Activated CD4-positive, alpha-beta memory T cell treated with anti-CD3 and anti-CD28 coated beads, Interleukin-2, amount 10 ng/mL, durations not matched to agents 7 days and 5 days (primary cell): ENCODE results near the gene SHISA6. TPM values are rescaled to one million over a fixed set of nuclear protein-coding genes. Genes with fewer than 3 reads are reported as not detected.
"Not testable (repeated sequence)": the region's sequence is repeated elsewhere in the genome, so short reads cannot be mapped to it uniquely, and the experiment has no call there.

Source experiments
- CTCF ChIA-PET: fragments of 350-600 bp; sonication (Branson Sonifier 250); formaldehyde crosslinking; loops from one replicate; lab custom pipeline; 2021; ENCODE audit warnings: antibody characterized with exemption, inconsistent platforms; lab: Charles Lee
- POLR2A ChIA-PET: fragments of 350-600 bp; sonication (Branson Sonifier 250); formaldehyde crosslinking; loops from one replicate; lab custom pipeline; 2021; ENCODE audit warnings: antibody characterized with exemption; lab: Charles Lee
- DNase-seq: peaks from one replicate; pipeline ENCODE4 v3.0.0-alpha.2; 2020
- H3K27ac Mint-ChIP-seq: one replicate; pipeline ENCODE4 v1.8.0; 2021; ENCODE audit warnings: mild to moderate bottlenecking, mixed read lengths
- H3K27me3 Mint-ChIP-seq: one replicate; pipeline ENCODE4 v1.8.0; 2021; ENCODE audit warnings: mixed read lengths
- H3K36me3 Mint-ChIP-seq: one replicate; pipeline ENCODE4 v1.8.0; 2021; ENCODE audit warnings: low read depth, mixed read lengths
- H3K4me1 Mint-ChIP-seq: one replicate; pipeline ENCODE4 v1.8.0; 2021; ENCODE audit warnings: mixed read lengths
- H3K4me3 Mint-ChIP-seq: one replicate; pipeline ENCODE4 v1.8.0; 2021; ENCODE audit warnings: mild to moderate bottlenecking, mixed read lengths
- H3K9me3 Mint-ChIP-seq: one replicate; pipeline ENCODE4 v1.8.0; 2021; ENCODE audit warnings: mixed read lengths
- total RNA-seq, 2 experiments: library from RNA; stranded (reverse); gene quantifications; one replicate each; pipeline ENCODE4 v1.2.3, GENCODE V29; 2021

Gene SHISA6
- total RNA-seq, 2 experiments from 2014 or later, result not detected

- Mint-ChIP-seq H3K4me3 (no peak overlapping the region), H3K36me3 (no peaks in the 10 kb centered on the region), H3K4me1 (no peaks in the 10 kb centered on the region), H3K27me3 (no peaks in the 10 kb centered on the region), H3K27ac (no peak overlapping the region), H3K9me3 (peaks cover 19% of the 10 kb centered on the region)
- ChIA-PET POLR2A (no interaction called here), CTCF (no interaction called here)
- no peak for DNase-seq
Measured at GRCh38 chr17:11300201-11300600, 59.2 kb downstream of the SHISA6 start.

- DNase-seq, result no peak
- Mint-ChIP-seq H3K4me1 (no peaks in the 10 kb centered on the region), H3K27ac (no peak overlapping the region), H3K27me3 (no peaks in the 10 kb centered on the region), H3K36me3 (no peaks in the 10 kb centered on the region), H3K9me3 (peaks cover 19% of the 10 kb centered on the region), H3K4me3 (no peak overlapping the region)
- ChIA-PET POLR2A (no interaction called here), CTCF (no interaction called here)
Measured at GRCh38 chr17:11300738-11301137, 59.7 kb downstream of the SHISA6 start.

GRCh38 chr17:11301874-11302273 is 60.9 kb downstream of the SHISA6 start:
- DNase-seq, H3K4me1 Mint-ChIP-seq, CTCF ChIA-PET, H3K27ac Mint-ChIP-seq, H3K27me3 Mint-ChIP-seq, H3K4me3 Mint-ChIP-seq, H3K36me3 Mint-ChIP-seq, POLR2A ChIA-PET: not testable (repeated sequence)
- H3K9me3 Mint-ChIP-seq, result peaks cover 19% of the 10 kb centered on the region

- Mint-ChIP-seq H3K4me1 (no peaks in the 10 kb centered on the region), H3K27me3 (no peaks in the 10 kb centered on the region), H3K36me3 (no peaks in the 10 kb centered on the region), H3K4me3 (no peak overlapping the region), H3K9me3 (peaks cover 23% of the 10 kb centered on the region), H3K27ac (no peak overlapping the region)
- CTCF ChIA-PET, result no interaction called here
- POLR2A ChIA-PET, result no interaction called here
- DNase-seq, result no peak
Measured at GRCh38 chr17:11302401-11303186, 61.6 kb downstream of the SHISA6 start.

- H3K27me3 Mint-ChIP-seq, result no peaks in the 10 kb centered on the region
- POLR2A ChIA-PET, result no interaction called here
- DNase-seq, result no peak
- H3K4me1 Mint-ChIP-seq, result no peaks in the 10 kb centered on the region
- H3K36me3 Mint-ChIP-seq, result no peaks in the 10 kb centered on the region
- no peak overlapping the region for H3K27ac Mint-ChIP-seq
- no peak overlapping the region for H3K4me3 Mint-ChIP-seq
- H3K9me3 Mint-ChIP-seq, result peaks cover 17% of the 10 kb centered on the region
- CTCF ChIA-PET, result no interaction called here
Measured at GRCh38 chr17:11303773-11304394, 62.9 kb downstream of the SHISA6 start.

- no peak overlapping the region for H3K4me3 Mint-ChIP-seq
- H3K27ac Mint-ChIP-seq, result no peak overlapping the region
- DNase-seq, result no peak
- no peaks in the 10 kb centered on the region for H3K27me3 Mint-ChIP-seq
- POLR2A ChIA-PET, result no interaction called here
- CTCF ChIA-PET, result no interaction called here
- H3K4me1 Mint-ChIP-seq, result no peaks in the 10 kb centered on the region
- no peaks in the 10 kb centered on the region for H3K36me3 Mint-ChIP-seq
- peaks cover 17% of the 10 kb centered on the region for H3K9me3 Mint-ChIP-seq
Measured at GRCh38 chr17:11304568-11304967, 63.6 kb downstream of the SHISA6 start.

- no peaks in the 10 kb centered on the region for H3K27me3 Mint-ChIP-seq
- H3K9me3 Mint-ChIP-seq, result peaks cover 22% of the 10 kb centered on the region
- DNase-seq, result no peak
- H3K4me1 Mint-ChIP-seq, result no peaks in the 10 kb centered on the region
- H3K36me3 Mint-ChIP-seq, result no peaks in the 10 kb centered on the region
- POLR2A ChIA-PET, result no interaction called here
- H3K27ac Mint-ChIP-seq, result no peak overlapping the region
- no peak overlapping the region for H3K4me3 Mint-ChIP-seq
- CTCF ChIA-PET, result no interaction called here
Measured at GRCh38 chr17:11305524-11305923, 64.5 kb downstream of the SHISA6 start.

- ChIA-PET POLR2A (no interaction called here), CTCF (no interaction called here)
- Mint-ChIP-seq H3K27ac (no peak overlapping the region), H3K4me1 (no peaks in the 10 kb centered on the region), H3K27me3 (no peaks in the 10 kb centered on the region), H3K9me3 (peaks cover 17% of the 10 kb centered on the region), H3K4me3 (no peak overlapping the region), H3K36me3 (no peaks in the 10 kb centered on the region)
- no peak for DNase-seq
Measured at GRCh38 chr17:11308531-11308930, 67.5 kb downstream of the SHISA6 start.

GRCh38 chr17:11309033-11309432 is 68.0 kb downstream of the SHISA6 start:
- Mint-ChIP-seq H3K4me1 (no peaks in the 10 kb centered on the region), H3K9me3 (peaks cover 16% of the 10 kb centered on the region), H3K36me3 (no peaks in the 10 kb centered on the region), H3K27ac (no peak overlapping the region), H3K4me3 (no peak overlapping the region), H3K27me3 (no peaks in the 10 kb centered on the region)
- POLR2A ChIA-PET, result no interaction called here
- CTCF ChIA-PET, result no interaction called here
- no peak for DNase-seq

GRCh38 chr17:11309850-11310249 is 68.8 kb downstream of the SHISA6 start:
- Mint-ChIP-seq H3K4me1 (no peaks in the 10 kb centered on the region), H3K27me3 (no peaks in the 10 kb centered on the region), H3K27ac (no peak overlapping the region), H3K9me3 (peaks cover 13% of the 10 kb centered on the region), H3K36me3 (no peaks in the 10 kb centered on the region), H3K4me3 (no peak overlapping the region)
- CTCF ChIA-PET, result no interaction called here
- no peak for DNase-seq
- POLR2A ChIA-PET, result no interaction called here

- H3K4me1 Mint-ChIP-seq, CTCF ChIA-PET, DNase-seq, H3K4me3 Mint-ChIP-seq, POLR2A ChIA-PET, H3K27ac Mint-ChIP-seq, H3K36me3 Mint-ChIP-seq, H3K27me3 Mint-ChIP-seq, H3K9me3 Mint-ChIP-seq: not testable (repeated sequence)
Measured at GRCh38 chr17:11316451-11316850, 75.4 kb downstream of the SHISA6 start.

GRCh38 chr17:11318207-11318606 is 77.2 kb downstream of the SHISA6 start:
- no peak overlapping the region for H3K27ac Mint-ChIP-seq
- CTCF ChIA-PET, result interaction anchor here (0.6 kb wide), 1 partner anchor 60 kb away, joined by 3 read pairs; no protein-coding TSS in a partner anchor
- H3K4me1 Mint-ChIP-seq, result no peaks in the 10 kb centered on the region
- peaks cover 5% of the 10 kb centered on the region for H3K9me3 Mint-ChIP-seq
- POLR2A ChIA-PET, result no interaction called here
- H3K4me3 Mint-ChIP-seq, result no peak overlapping the region
- DNase-seq, result no peak
- no peaks in the 10 kb centered on the region for H3K27me3 Mint-ChIP-seq
- no peaks in the 10 kb centered on the region for H3K36me3 Mint-ChIP-seq

GRCh38 chr17:11319894-11320293 is 78.9 kb downstream of the SHISA6 start:
- CTCF ChIA-PET, result no interaction called here

GRCh38 chr17:11324021-11324420 is 83.0 kb downstream of the SHISA6 start:
- ChIA-PET CTCF (no interaction called here), POLR2A (no interaction called here)
- no peaks in the 10 kb centered on the region for H3K27me3 Mint-ChIP-seq
- DNase-seq, result no peak
- H3K4me1 Mint-ChIP-seq, result no peaks in the 10 kb centered on the region
- no peak overlapping the region for H3K4me3 Mint-ChIP-seq
- H3K27ac Mint-ChIP-seq, result no peak overlapping the region
- H3K9me3 Mint-ChIP-seq, result peaks cover 8% of the 10 kb centered on the region
- H3K36me3 Mint-ChIP-seq, result no peaks in the 10 kb centered on the region

More at GRCh38 chr17:11319894-11320293, 78.9 kb downstream of the SHISA6 start:
- no peak for DNase-seq
- Mint-ChIP-seq H3K36me3 (no peaks in the 10 kb centered on the region), H3K9me3 (peaks cover 5% of the 10 kb centered on the region), H3K4me1 (no peaks in the 10 kb centered on the region), H3K4me3 (no peak overlapping the region), H3K27ac (no peak overlapping the region), H3K27me3 (no peaks in the 10 kb centered on the region)
- POLR2A ChIA-PET, result no interaction called here
